ENCODE results near the gene DGCR6.
"Not testable (repeated sequence)": the region's sequence is repeated elsewhere in the genome, so short reads cannot be mapped to it uniquely, and the experiment has no call there.

DGCR6 gene

DNA sequence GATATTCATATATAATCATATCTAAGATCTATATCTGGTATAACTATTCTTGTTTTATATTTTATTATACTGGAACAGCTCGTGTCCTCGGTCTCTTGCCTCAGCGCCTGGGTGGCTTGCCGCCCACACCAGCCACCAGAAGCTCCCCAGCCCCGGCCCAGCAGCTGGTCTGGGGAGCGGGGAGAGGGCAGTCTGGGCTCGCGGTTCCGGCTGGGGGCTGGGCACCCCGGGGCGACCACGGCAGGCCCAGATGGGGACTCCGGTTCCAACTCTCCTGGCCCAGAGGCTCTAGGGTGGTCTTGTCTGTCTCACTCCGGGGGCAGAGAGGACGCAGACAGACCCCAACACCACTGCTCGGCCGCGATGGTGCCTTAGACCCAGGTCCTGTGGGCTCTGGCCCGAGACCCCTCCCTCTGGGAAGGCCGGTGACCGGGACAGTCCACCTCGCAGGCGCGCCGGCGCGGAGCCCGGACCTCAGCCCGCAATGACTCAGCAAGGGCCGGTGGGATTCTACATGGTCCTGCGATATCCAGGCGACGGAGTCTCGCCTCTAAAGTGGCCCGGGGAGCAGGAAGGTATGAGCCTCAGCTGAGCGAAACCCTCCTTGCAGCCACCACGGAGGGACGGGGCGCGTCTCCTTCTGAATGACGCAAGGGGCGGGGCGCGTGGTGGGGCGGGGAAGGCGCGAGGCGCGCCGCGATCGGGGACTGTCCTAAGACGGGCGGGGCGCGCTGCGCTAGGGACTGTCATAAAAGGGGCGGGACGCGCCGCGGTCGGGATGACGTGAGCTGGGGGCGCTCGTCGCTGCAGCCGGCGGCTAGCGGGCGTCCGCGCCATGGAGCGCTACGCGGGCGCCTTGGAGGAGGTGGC lies at the start of gene DGCR6:
Gene DGCR6 (plus strand): TSS at position 781 of the 870 bp plus-strand sequence. CDS start 55 bp downstream, at position 836.
- POLR2A ChIA-PET: interaction anchor here (0.8 to 1.6 kb wide), 14 partner anchors 9 to 786 kb away, joined by 3 to 17 read pairs (median 4); partner anchors contain the start of genes CDC45, ESS2, PRODH and UFD1

DNA sequence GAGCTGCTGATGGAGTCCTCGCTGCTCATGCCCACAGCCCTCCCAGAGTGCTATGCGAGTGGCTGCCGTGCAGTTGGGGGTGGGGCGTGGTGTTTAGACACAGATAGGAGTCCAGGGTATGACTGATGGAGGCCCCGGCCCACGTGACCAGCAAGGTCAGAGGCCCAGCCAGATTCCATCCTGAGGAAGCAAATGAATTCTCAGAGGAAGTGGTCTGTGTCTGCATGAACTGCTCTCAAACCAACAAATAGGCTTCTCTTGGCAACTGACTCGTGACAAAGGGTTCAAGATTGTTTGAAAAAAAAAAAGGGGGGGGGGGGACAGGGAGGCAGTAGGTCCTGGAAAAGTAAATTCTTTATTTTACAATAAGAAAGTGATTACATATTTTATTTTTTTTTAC lies 46.8 kb upstream of the DGCR6 start:
- CTCF ChIA-PET; DNase-seq (ENCODE audit: extremely low spot score); POLR2A ChIA-PET: not testable (repeated sequence)

More for the DNA sequence above, at the start of gene DGCR6:
- CTCF ChIA-PET: interaction anchor here (0.5 to 1.4 kb wide), 4 partner anchors 21 to 888 kb away, joined by 3 to 5 read pairs (median 4); no protein-coding TSS in a partner anchor
- TF ChIP-seq CTBP1 (IDR thresholded peaks at IDR 0.05; ENCODE audit: borderline replicate concordance) (no peak), BHLHE40 (IDR thresholded peaks at IDR 0.05; ENCODE audit: borderline replicate concordance) (no peak), FOXA1 (IDR thresholded peaks at IDR 0.05) (no peak), FOXM1 (IDR thresholded peaks at IDR 0.05; ENCODE audit: borderline replicate concordance) (no peak), LEF1 (IDR thresholded peaks at IDR 0.05; ENCODE audit: borderline replicate concordance) (no peak), HDGF (IDR thresholded peaks at IDR 0.05; ENCODE audit: borderline replicate concordance) (no peak), SUZ12 (IDR thresholded peaks at IDR 0.05) (no peak), TARDBP (IDR thresholded peaks at IDR 0.05) (no peak), L3MBTL2 (conservative IDR thresholded peaks at IDR 0.05) (no peak), NFRKB (IDR thresholded peaks at IDR 0.05) (no peak), ARNT (IDR thresholded peaks at IDR 0.05) (no peak), ELF4 (IDR thresholded peaks at IDR 0.05) (no peak), SP1 (IDR thresholded peaks at IDR 0.05) (no peak), FOXK2 (IDR thresholded peaks at IDR 0.05) (no peak), ZNF384 (IDR thresholded peaks at IDR 0.05) (no peak)
- TF ChIP-seq, protein P1, sequence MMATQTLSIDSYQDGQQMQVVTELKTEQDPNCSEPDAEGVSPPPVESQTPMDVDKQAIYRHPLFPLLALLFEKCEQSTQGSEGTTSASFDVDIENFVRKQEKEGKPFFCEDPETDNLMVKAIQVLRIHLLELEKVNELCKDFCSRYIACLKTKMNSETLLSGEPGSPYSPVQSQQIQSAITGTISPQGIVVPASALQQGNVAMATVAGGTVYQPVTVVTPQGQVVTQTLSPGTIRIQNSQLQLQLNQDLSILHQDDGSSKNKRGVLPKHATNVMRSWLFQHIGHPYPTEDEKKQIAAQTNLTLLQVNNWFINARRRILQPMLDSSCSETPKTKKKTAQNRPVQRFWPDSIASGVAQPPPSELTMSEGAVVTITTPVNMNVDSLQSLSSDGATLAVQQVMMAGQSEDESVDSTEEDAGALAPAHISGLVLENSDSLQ (IDR thresholded peaks at IDR 0.05): no peak
- no peak for DNase-seq (ENCODE audit: extremely low spot score)

DNA sequence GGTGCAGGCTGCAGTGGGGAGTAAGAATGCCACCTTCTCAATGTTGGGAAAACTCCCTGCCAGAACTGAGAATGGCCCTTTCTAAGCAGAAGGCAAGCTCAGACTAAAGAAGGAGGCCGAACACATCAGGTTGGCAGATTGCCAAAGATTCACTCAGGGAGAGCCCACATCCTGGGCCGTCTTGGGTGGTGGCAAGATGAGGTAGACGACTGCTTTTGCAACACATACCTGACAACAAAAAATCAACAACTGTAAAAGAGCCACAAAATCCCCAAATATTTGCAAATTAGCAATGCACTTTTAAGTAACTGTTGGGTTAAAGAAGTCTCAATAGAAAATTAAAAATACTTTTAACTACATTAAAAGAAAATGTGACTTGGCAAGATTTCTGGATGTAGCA lies 24.9 kb upstream of the DGCR6 start:
- POLR2A ChIA-PET; DNase-seq (ENCODE audit: extremely low spot score); CTCF ChIA-PET: not testable (repeated sequence)

DNA sequence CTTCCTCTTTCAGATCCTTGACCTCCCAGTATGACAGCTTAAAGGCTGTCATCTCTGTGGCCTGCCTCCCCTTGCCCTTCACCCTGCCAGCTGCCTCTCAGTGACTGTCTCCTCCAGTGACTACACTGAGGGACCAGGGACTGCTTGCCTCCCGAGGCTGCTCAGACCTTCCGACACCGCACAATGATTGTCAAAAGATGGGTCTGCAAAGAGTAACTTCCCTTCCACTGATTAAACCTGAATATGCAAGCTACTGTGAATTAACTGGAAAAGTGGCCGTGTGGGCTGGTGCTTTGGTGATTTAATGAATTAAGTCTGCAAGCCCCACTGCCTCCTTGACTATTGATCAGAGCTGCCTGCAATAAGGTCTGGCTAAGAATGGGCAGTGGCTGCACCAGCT lies 21.7 kb upstream of the DGCR6 start:
- DNase-seq (ENCODE audit: extremely low spot score); CTCF ChIA-PET; POLR2A ChIA-PET: not testable (repeated sequence)

DNA sequence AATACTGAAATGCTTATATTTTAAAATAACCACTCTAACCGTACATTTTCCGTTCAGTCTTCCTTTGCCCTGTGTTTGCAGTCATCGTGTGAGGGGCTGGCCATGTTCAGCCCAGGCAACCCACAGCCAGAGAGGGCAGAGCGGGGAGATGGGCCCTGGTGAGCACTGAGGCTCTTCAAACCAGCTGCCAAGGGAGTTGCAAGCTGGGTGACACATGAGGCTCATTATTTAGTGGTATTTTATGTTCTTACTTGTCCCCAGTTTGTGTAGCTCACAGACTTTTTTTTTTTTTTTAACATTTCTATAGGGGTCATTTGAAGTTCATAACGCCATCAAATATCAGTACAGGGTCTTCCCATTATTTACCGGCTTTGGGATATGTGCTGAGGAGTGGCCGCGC lies 18.0 kb upstream of the DGCR6 start:
- POLR2A ChIA-PET: no interaction called here
- no peak for TF ChIP-seq FOXA1 (IDR thresholded peaks at IDR 0.05)
- TF ChIP-seq ELF4 (IDR thresholded peaks at IDR 0.05): no peak
- TF ChIP-seq SUZ12 (IDR thresholded peaks at IDR 0.05): no peak
- no peak for TF ChIP-seq NFRKB (IDR thresholded peaks at IDR 0.05)
- no peak for TF ChIP-seq LEF1 (IDR thresholded peaks at IDR 0.05; ENCODE audit: borderline replicate concordance)
- TF ChIP-seq, protein P1 (IDR thresholded peaks at IDR 0.05): no peak
- CTCF ChIA-PET: no interaction called here
- DNase-seq (ENCODE audit: extremely low spot score): no peak

DNA sequence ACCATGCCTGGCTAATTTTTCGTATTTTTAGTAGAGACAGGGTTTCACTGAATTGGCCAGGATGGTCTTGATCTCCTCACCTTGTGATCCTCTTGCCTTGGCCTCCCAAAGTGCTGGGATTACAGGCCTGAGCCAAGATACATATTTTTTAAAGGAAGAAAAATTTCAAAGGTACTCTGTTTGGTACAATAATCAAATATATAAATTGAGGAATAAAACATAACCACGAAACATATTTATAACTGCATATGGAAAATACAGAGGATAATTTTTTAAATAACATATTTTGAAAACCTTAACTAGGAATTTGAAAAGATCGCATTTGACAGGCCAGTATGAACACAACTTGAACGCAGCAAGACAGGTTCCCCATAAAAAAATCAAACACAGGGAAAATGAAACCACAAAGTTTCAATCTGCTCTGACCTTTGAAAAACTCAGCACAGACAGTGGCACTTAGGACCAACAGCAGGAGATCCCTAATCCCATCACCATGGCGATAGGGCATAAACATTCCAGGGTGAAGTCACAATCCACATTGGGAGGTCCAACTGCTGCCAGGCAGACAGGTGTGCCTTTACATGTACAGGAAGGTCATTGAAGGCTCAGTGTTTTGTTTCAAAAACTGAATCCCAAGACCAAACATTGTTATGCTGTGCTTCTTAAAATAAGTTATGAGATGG lies 15.5 kb upstream of the DGCR6 start:
- DNase-seq (ENCODE audit: extremely low spot score); CTCF ChIA-PET; POLR2A ChIA-PET: not testable (repeated sequence)

DNA sequence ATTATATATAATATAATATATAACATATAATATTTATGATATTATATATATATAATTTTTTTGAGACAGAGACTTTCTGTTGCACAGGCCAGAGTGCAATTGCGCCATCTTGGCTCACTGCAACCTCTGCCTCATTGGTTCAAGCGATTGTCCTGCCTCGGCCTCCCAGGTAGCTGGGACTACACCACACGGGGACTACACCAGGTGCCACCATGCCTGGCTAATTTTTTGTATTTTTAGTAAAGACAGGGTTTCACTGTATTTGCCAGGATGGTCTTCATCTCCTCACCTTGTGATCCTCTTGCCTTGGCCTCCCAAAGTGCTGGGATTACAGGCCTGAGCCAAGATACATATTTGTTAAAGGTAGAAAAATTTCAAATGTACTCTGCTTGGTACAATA lies 12.3 kb upstream of the DGCR6 start:
- DNase-seq (ENCODE audit: extremely low spot score); POLR2A ChIA-PET; CTCF ChIA-PET: not testable (repeated sequence)

DNA sequence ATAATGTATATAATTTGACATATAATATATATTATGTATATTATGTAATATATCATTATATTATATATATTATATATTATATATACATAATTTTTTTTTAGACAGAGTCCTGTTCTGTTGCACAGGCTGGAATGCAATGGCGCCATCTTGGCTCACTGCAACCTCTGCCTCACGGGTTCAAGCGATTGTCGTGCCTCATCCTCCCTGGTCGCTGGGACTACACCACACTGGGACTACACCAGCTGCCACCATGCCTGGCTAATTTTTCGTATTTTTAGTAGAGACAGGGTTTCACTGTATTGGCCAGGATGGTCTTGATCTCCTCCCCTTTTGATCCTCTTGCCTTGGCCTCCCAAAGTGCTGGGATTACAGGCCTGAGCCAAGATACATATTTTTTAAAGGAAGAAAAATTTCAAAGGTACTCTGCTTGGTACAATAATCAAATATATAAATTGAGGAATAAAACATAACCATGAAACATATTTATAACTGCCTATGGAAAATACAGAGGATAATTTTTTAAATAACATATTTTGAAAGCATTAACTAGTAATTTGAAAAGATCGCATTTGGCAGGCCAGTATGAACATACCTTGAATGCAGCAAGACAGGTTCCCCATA lies 10.0 kb upstream of the DGCR6 start:
- CTCF ChIA-PET; DNase-seq (ENCODE audit: extremely low spot score); POLR2A ChIA-PET: not testable (repeated sequence)

DNA sequence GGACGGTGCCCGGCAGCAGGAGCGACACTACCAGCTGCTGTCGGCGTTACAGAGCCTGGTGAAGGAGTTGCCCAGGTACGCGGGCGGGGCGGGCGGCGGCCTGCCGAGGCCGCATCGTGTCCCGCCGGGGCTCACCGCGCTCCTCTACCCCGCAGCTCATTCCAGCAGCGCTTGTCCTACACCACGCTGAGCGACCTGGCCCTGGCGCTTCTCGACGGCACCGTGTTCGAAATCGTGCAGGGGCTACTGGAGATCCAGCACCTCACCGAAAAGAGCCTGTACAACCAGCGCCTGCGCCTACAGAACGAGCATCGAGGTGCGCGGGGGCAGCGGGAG lies 258 bp downstream of the DGCR6 start:
- not testable (repeated sequence) for DNase-seq (ENCODE audit: extremely low spot score)
- ChIA-PET POLR2A (interaction anchor here (0.8 to 1.6 kb wide), 14 partner anchors 9 to 785 kb away, joined by 3 to 17 read pairs (median 4); partner anchors contain the start of genes CDC45, ESS2, PRODH and UFD1), CTCF (interaction anchor here (0.5 to 1.4 kb wide), 4 partner anchors 20 to 887 kb away, joined by 3 to 5 read pairs (median 4); no protein-coding TSS in a partner anchor)
